Lung (tissue), 12 donors: ENCODE data around the gene ZDBF2. TPM values are rescaled to one million over a fixed set of nuclear protein-coding genes. Genes with fewer than 3 reads are reported as not detected.
"Not testable (repeated sequence)": the region's sequence is repeated elsewhere in the genome, so short reads cannot be mapped to it uniquely, and the experiment has no call there.

Experiments used
- ATAC-seq: fragments of 200-7000 bp; cut with Tn5 transposase; one replicate; pipeline ENCODE4 v1.9.1; 2020; ENCODE audit warnings: moderate number of reproducible peaks; ENCODE audit not compliant: insufficient read depth, low FRiP score
- DNase-seq, 3 donors: peaks; one replicate each; pipeline ENCODE4 v3.0.0-alpha.2; 2013 to 2017
- H3K27ac ChIP-seq, 2 donors: one replicate each; pipeline ENCODE4 v1.5.1; 2013; ENCODE audit warnings: mild to moderate bottlenecking in 2 of 2, moderate library complexity in 2 of 2, control low read depth in 1 of 2, inconsistent platforms in 1 of 2, low read depth in 1 of 2, low read length in 1 of 2
- H3K27me3 ChIP-seq, 3 donors: one replicate each; pipeline ENCODE4 v1.5.1; 2013; ENCODE audit warnings: low read length in 2 of 3; ENCODE audit not compliant: control insufficient read depth in 3 of 3, insufficient read depth in 3 of 3
- H3K36me3 ChIP-seq, 4 donors: one replicate each; pipeline ENCODE4 v1.5.1; 2013; ENCODE audit warnings: low read length in 4 of 4, mild to moderate bottlenecking in 1 of 4, moderate library complexity in 1 of 4; ENCODE audit not compliant: control insufficient read depth in 4 of 4, insufficient read depth in 4 of 4
- H3K4me1 ChIP-seq, 5 donors: one replicate each; pipeline ENCODE4 v1.5.1; 2013; ENCODE audit warnings: low read length in 5 of 5, mild to moderate bottlenecking in 2 of 5, moderate library complexity in 1 of 5; ENCODE audit not compliant: control insufficient read depth in 5 of 5, insufficient read depth in 5 of 5
- H3K4me3 ChIP-seq: one replicate; pipeline ENCODE4 v1.5.1; 2013; ENCODE audit warnings: mild to moderate bottlenecking, control low read depth, moderate library complexity
- H3K9ac ChIP-seq, 2 donors: one replicate each; pipeline ENCODE4 v1.5.1; 2013; ENCODE audit warnings: low read length in 2 of 2, control low read depth in 1 of 2; ENCODE audit not compliant: insufficient read depth in 1 of 2
- H3K9me3 ChIP-seq, 4 donors: one replicate each; pipeline ENCODE4 v1.5.1; 2013; ENCODE audit warnings: low read length in 3 of 4, mild to moderate bottlenecking in 1 of 4, moderate library complexity in 1 of 4; ENCODE audit not compliant: control insufficient read depth in 4 of 4, insufficient read depth in 3 of 4
- WGBS, 2 donors: extraction: QIAGEN DNeasy Blood & Tissue Kit; methylation state at CpG; one replicate each; pipeline ENCODE4 v1.1.7; 2013; 5-methylcytosine and 5-hydroxymethylcytosine counted together
- polyA plus RNA-seq, 2 donors: library from polyadenylated mRNA; stranded (reverse); fragments of 200-250 nt; gene quantifications; one replicate each; pipeline ENCODE4 v1.2.1, GENCODE V29; 2013
- total RNA-seq, 2 donors: library from RNA; depleted of rRNA in 1 of 2; stranded (reverse); fragments of >200 nt in 1 of 2; gene quantifications; one replicate each; pipeline ENCODE4 v1.2.1, GENCODE V29; 2014 to 2021
- TF ChIP-seq, protein P1 (sequence below): IDR thresholded peaks from 2 replicates; pipeline ENCODE4 v1.5.1; 2012; ENCODE audit warnings: mild to moderate bottlenecking; ENCODE audit errors: control extremely low read depth, extremely low read depth
- donor health status: control.
- donor health status: control.
- donor health status: Bipolar disorder and iron deficiency.
- donor health status: healthy.
- donor health status: DM: yes; HTN: yes; CAD: no.

Gene ZDBF2
- total and polyA plus RNA-seq, 4 donors, result 1.0 to 13.7 (median 3.7) TPM

DNA sequence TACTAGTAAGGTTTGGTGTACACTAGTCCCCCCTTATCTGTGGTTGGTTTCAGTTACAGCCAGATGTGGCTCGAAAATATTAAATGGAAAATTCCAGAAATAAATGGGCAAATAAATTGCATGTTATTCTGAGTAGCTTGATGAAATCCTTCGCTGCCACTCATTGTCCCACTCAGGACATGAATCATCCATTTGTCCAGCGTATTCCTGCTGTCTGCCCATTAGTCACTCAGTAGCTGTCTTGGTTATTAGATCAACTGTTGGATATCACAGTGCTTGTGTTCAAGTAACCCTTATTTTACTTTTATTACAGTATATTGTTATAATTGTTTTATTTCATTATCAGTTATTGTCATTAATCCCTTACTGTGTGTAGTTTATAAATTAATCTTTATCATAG lies 21.7 kb downstream of the ZDBF2 start:
- DNase-seq (no peak), ATAC-seq (no peak)
- TF ChIP-seq, protein P1, sequence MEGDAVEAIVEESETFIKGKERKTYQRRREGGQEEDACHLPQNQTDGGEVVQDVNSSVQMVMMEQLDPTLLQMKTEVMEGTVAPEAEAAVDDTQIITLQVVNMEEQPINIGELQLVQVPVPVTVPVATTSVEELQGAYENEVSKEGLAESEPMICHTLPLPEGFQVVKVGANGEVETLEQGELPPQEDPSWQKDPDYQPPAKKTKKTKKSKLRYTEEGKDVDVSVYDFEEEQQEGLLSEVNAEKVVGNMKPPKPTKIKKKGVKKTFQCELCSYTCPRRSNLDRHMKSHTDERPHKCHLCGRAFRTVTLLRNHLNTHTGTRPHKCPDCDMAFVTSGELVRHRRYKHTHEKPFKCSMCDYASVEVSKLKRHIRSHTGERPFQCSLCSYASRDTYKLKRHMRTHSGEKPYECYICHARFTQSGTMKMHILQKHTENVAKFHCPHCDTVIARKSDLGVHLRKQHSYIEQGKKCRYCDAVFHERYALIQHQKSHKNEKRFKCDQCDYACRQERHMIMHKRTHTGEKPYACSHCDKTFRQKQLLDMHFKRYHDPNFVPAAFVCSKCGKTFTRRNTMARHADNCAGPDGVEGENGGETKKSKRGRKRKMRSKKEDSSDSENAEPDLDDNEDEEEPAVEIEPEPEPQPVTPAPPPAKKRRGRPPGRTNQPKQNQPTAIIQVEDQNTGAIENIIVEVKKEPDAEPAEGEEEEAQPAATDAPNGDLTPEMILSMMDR, result no peak
- H3K36me3 ChIP-seq, result peaks cover 0 to 1% (median 0%) of the 10 kb centered on the region in 4 donors
- no peak overlapping the region for H3K9ac ChIP-seq
- no peak overlapping the region for H3K27ac ChIP-seq
- 80 to 89% methylated on average over 3 of the region's 3 CpGs for WGBS, 2 donors
- H3K4me3 ChIP-seq, result no peak overlapping the region
- H3K9me3 ChIP-seq, result peaks cover 0 to 2% (median 0%) of the 10 kb centered on the region in 4 donors
- no peaks in the 10 kb centered on the region for H3K27me3 ChIP-seq
- no peaks in the 10 kb centered on the region for H3K4me1 ChIP-seq

DNA sequence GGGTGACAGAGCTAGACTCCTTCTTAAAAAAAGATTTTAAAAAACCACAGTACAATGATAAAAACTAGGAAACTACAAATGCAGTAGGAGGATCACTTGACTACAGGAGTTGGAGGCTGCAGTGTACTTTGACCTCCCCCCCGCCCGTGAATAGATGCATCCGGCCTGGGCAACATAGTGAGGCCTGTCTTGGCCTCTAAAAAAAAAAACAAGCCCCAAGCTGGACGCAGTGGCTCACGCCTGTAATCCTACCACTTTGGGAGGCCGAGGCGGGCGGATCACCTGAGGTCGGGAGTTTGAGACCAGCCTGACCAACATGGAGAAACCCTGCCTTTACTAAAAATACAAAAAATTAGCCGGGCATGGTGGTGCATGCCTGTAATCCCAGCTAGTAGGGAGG lies 25.1 kb downstream of the ZDBF2 start:
- H3K4me1 ChIP-seq, H3K27ac ChIP-seq, H3K27me3 ChIP-seq, H3K4me3 ChIP-seq, H3K36me3 ChIP-seq, ATAC-seq, H3K9ac ChIP-seq, H3K9me3 ChIP-seq, DNase-seq: not testable (repeated sequence)
- WGBS, 2 donors, result 95 to 97% methylated on average over 10 of the region's 10 CpGs

DNA sequence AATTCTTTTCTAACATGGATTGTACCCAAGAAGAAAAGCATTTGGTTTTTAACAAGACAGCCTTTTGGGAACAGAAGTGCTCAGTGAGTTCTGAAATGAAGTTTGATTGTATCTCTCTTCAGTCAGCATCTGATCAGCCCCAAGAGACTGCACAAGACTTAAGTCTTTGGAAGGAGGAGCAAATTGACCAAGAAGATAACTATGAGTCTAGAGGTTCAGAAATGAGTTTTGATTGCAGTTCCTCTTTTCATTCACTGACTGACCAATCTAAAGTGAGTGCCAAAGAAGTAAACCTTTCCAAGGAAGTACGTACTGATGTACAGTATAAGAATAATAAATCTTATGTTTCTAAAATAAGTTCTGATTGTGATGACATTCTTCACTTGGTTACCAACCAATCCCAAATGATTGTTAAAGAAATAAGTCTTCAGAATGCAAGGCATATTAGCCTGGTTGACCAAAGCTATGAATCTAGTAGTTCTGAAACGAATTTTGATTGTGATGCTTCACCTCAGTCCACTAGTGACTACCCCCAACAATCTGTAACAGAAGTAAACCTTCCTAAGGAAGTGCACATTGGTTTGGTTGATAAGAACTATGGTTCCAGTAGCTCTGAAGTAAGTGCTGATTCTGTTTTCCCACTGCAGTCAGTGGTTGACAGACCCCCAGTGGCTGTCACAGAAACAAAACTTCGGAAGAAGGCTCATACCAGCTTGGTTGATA lies 31.2 kb downstream of the ZDBF2 start:
- Histone ChIP-seq H3K36me3 (peaks cover 0 to 5% (median 0%) of the 10 kb centered on the region in 4 donors), H3K4me1 (no peaks in the 10 kb centered on the region), H3K4me3 (no peak overlapping the region), H3K27me3 (no peaks in the 10 kb centered on the region), H3K9ac (no peak overlapping the region), H3K27ac (no peak overlapping the region), H3K9me3 (peaks cover 0 to 2% (median 0%) of the 10 kb centered on the region in 4 donors)
- 81 to 82% methylated on average over 3 of the region's 3 CpGs for WGBS, 2 donors
- TF ChIP-seq, protein P1, result no peak
- ATAC-seq (no peak), DNase-seq (no peak)

DNA sequence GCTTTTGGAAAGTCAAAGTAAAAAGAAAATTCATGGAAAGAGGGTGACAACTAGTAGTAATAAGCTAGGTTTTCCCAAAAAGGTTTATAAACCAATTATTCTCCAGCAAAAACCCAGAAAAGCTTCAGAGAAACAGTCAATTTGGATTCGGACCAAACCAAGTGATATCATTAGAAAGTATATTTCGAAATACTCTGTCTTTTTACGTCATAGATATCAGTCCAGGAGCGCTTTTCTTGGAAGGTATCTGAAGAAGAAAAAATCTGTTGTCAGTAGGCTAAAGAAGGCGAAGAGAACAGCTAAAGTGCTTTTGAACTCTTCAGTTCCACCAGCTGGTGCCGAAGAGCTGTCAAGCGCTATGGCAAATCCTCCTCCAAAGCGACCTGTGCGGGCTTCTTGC lies 36.6 kb downstream of the ZDBF2 start:
- Histone ChIP-seq H3K4me1 (no peaks in the 10 kb centered on the region), H3K4me3 (no peak overlapping the region), H3K36me3 (no peaks in the 10 kb centered on the region), H3K27me3 (no peaks in the 10 kb centered on the region), H3K9me3 (peaks cover 0 to 2% (median 0%) of the 10 kb centered on the region in 4 donors), H3K27ac (no peak overlapping the region), H3K9ac (no peak overlapping the region)
- WGBS, 2 donors, result 84 to 90% methylated on average over 9 of the region's 9 CpGs
- TF ChIP-seq, protein P1, result no peak
- DNase-seq, result no peak
- no peak for ATAC-seq
